ENCODE results near the gene E2F2. TPM values are rescaled to one million over a fixed set of nuclear protein-coding genes. Genes with fewer than 3 reads are reported as not detected.
A peak's percentile ranks its signal among the peaks of the same experiment; 100 is the strongest.

E2F2 gene
- total RNA-seq (2014; rRNA removed; shearing (Covaris generic)) = 7.3 and 12.3 TPM in 2 replicates

DNA sequence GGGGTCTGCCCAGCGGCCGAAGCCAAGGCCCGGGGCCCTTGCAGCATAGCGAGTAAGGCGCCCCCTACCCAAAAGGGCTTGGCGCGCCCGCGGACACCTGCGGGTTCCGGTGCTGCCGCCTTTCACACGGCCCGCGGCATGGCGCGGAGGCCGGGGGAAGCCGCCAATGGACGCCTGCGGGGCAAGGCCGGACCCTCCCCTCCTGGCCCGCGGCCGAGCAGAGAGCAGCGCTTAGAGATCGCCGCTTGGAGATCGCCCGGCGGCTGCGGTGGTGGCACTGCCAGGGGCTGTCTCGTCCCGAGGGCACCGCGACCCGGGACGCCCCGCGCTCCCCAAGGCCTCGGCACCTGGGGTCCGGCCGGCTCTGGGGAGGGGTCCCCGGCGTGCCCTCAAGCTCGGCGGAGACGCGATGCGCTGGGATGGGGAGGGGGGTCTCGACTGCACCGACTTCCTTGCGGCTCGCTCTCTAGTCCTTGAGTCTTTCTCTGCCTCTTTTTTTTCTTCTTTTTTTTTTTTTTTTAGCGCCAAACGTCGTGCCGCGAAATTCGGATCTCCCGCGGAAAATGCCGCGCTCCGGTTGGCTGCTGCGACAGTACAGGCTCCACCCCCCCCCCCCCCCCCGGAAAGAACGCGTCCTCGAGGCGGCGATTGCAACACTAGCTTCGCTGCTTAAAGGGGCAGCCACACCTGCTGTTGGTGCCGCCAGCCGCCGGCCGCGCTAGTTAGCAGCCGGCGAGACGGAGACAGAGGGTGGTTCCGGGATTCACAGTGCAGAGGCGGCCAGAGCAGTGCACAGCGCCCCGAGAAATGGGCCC lies at the start of gene E2F2:
Gene E2F2, minus strand, starts transcription at position 487 of the 815 bp plus-strand sequence. Its CDS starts 440 bp downstream, at position 47.
- peaks cover 4% of the 10 kb centered on the region; the same call in 1 of the 2 replicates for H3K36me3 ChIP-seq
- H3K27me3 ChIP-seq (replicated peaks) = no peaks in the 10 kb centered on the region
- H3K4me3 ChIP-seq = peak within 1 kb of the TSS; percentile 74
- DNase-seq (ENCODE audit: low read depth in 1 of 2, low spot score in 2 of 2) = peak; percentile 82 to 91
- peaks cover 41% of the 10 kb centered on the region for H3K4me1 ChIP-seq (replicated peaks)
- H3K9me3 ChIP-seq (replicated peaks) = no peaks in the 10 kb centered on the region
- H3K27ac ChIP-seq = peak within 1 kb of the TSS; percentile 79

DNA sequence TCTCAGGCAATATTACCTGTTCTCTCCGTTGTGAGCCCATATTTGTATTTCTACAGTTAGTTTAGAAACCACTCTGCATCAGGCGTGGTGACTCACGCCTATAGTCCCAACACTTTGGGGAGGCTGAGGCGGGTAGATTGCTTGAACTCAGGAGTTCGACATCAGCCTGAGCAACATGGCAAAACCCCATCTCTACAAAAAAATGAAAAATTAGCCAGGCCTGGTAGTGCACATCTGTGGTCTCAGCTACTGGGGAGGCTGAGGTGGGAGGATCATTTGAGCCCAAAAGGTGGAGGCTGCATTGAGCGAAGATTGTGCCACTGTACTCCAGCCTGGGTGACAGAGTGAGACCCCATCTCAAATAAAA lies 47.9 kb upstream of the E2F2 start:
- Histone ChIP-seq H3K9me3 (replicated peaks) (no peaks in the 10 kb centered on the region), H3K27ac (0 out of 2 replicates have a peak overlapping the region, but pooled peaks have one; percentile 79), H3K27me3 (replicated peaks) (no peaks in the 10 kb centered on the region), H3K4me3 (no peak overlapping the region), H3K4me1 (replicated peaks) (peaks cover 42% of the 10 kb centered on the region), H3K36me3 (no peaks in the 10 kb centered on the region)
- no peak for DNase-seq (ENCODE audit: low read depth in 1 of 2, low spot score in 2 of 2)

- Histone ChIP-seq H3K36me3 (no peaks in the 10 kb centered on the region), H3K27ac (peak overlapping the region; percentile 79), H3K9me3 (replicated peaks) (no peaks in the 10 kb centered on the region), H3K27me3 (replicated peaks) (no peaks in the 10 kb centered on the region), H3K4me1 (replicated peaks) (peaks cover 42% of the 10 kb centered on the region), H3K4me3 (no peak overlapping the region)
- DNase-seq (ENCODE audit: low read depth in 1 of 2, low spot score in 2 of 2) = no peak
Measured at GRCh38 chr1:23578311-23578996, 47.4 kb upstream of the E2F2 start.

- Histone ChIP-seq H3K4me1 (replicated peaks) (peaks cover 42% of the 10 kb centered on the region), H3K27me3 (replicated peaks) (no peaks in the 10 kb centered on the region), H3K36me3 (no peaks in the 10 kb centered on the region), H3K27ac (peak overlapping the region; percentile 79), H3K4me3 (0 out of 2 replicates have a peak overlapping the region, but pooled peaks have one; percentile 1), H3K9me3 (replicated peaks) (no peaks in the 10 kb centered on the region)
- DNase-seq (ENCODE audit: low read depth in 1 of 2, low spot score in 2 of 2) = peak; percentile 76 to 91
Measured at GRCh38 chr1:23577056-23578004, 46.3 kb upstream of the E2F2 start.

- no peaks in the 10 kb centered on the region for H3K36me3 ChIP-seq
- H3K4me3 ChIP-seq = no peak overlapping the region
- H3K27me3 ChIP-seq (replicated peaks) = no peaks in the 10 kb centered on the region
- no peaks in the 10 kb centered on the region for H3K9me3 ChIP-seq (replicated peaks)
- H3K27ac ChIP-seq = peak overlapping the region; percentile 79
- DNase-seq (ENCODE audit: low read depth in 1 of 2, low spot score in 2 of 2) = no peak
- peaks cover 42% of the 10 kb centered on the region for H3K4me1 ChIP-seq (replicated peaks)
Measured at GRCh38 chr1:23576338-23577055, 45.5 kb upstream of the E2F2 start.

- Histone ChIP-seq H3K4me1 (replicated peaks) (peaks cover 42% of the 10 kb centered on the region), H3K36me3 (no peaks in the 10 kb centered on the region), H3K9me3 (replicated peaks) (no peaks in the 10 kb centered on the region), H3K4me3 (no peak overlapping the region), H3K27me3 (replicated peaks) (no peaks in the 10 kb centered on the region), H3K27ac (no peak overlapping the region)
- DNase-seq (ENCODE audit: low read depth in 1 of 2, low spot score in 2 of 2) = no peak
Measured at GRCh38 chr1:23575226-23575810, 44.3 kb upstream of the E2F2 start.

DNA sequence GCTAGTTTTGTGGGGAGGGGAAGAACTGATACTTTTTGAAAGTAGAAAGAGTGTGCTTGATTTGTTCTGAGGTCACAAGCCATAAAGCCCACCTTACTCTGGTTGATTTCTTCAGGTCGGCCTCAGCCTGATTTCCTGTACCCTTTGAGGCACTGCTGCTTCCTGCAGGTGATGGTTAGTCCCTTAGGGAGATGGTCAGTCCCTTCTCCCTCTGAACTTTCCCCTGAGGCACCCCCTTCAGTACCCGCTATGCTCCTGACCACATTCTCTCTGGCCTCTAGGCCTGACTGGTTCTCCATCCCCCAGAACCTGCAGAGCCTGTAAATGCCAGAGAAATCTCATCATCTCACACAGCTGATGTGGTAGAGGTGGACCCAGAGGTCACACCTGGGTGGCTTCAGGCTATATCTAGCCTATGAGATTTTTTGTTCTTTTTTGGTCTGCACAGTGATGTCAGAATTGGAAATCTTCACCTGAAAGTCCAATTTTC lies 43.3 kb upstream of the E2F2 start:
- Histone ChIP-seq H3K9me3 (replicated peaks) (no peaks in the 10 kb centered on the region), H3K27ac (no peak overlapping the region), H3K27me3 (replicated peaks) (no peaks in the 10 kb centered on the region), H3K36me3 (no peaks in the 10 kb centered on the region), H3K4me1 (replicated peaks) (peaks cover 44% of the 10 kb centered on the region), H3K4me3 (no peak overlapping the region)
- no peak for DNase-seq (ENCODE audit: low read depth in 1 of 2, low spot score in 2 of 2)

DNA sequence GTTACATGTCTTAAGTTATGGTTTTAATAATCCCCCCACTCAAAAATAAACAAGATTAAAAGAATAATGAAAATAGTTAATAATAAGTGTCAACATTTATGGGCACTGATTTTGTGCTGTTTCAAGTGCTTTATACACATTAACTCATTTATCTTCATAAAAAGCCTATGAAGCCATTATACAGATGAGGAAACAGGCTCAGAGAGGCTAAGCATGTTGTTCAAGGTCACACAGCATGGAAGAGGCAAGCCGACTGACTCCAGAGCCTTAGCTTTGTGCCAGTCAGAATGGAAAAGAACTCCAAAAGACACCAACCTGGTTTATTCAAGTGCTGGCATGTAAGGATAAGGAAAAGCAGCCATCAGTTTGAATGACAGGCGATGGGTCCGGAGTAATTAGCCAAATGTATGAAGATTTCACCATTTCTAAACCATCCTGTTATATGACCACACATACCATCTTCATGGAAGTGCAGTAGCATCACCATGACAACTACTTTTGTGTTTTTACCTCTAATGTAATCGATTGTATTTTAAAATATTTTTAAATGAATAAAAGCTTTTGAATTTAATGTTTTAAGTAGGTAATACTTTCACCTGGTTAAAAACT lies 42.6 kb upstream of the E2F2 start:
- Histone ChIP-seq H3K9me3 (replicated peaks) (no peaks in the 10 kb centered on the region), H3K36me3 (no peaks in the 10 kb centered on the region), H3K4me1 (replicated peaks) (peaks cover 45% of the 10 kb centered on the region), H3K4me3 (no peak overlapping the region), H3K27ac (no peak overlapping the region), H3K27me3 (replicated peaks) (no peaks in the 10 kb centered on the region)
- DNase-seq (ENCODE audit: low read depth in 1 of 2, low spot score in 2 of 2) = no peak

- Histone ChIP-seq H3K27ac (no peak overlapping the region), H3K9me3 (replicated peaks) (no peaks in the 10 kb centered on the region), H3K4me3 (no peak overlapping the region), H3K27me3 (replicated peaks) (no peaks in the 10 kb centered on the region), H3K36me3 (no peaks in the 10 kb centered on the region), H3K4me1 (replicated peaks) (peaks cover 37% of the 10 kb centered on the region)
- no peak for DNase-seq (ENCODE audit: low read depth in 1 of 2, low spot score in 2 of 2)
Measured at GRCh38 chr1:23571465-23571864, 40.4 kb upstream of the E2F2 start.

DNA sequence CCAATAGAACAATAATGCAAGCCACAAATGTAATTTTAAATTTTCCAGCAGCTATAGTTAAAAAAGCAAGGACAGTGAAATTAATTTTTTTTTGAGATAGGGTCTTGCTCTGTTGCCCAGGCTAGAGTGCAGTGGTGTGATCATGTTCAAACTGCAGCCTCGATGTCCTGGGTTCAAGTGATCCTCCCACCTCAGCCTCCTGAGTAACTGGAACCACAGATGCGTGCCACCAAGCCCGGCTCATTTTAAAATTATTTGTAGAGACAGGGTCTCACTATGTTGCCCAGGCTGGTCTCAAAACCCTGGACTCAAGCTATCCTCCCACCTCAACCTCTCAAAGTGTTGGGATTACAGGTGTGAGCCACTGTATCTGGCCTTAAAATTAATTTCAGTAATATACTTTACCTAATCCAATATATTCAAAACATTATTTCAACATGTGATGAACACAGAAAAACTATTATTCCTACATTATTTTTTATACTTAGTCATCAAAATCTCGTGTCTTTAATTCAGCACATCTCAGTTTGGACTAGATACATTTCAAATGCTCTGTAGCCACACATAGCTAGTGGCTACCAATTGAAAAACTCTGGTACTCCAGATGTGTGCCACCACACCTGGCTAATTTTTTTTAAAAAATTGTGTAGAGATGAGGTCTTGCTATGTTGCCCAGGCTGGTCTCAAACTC lies 39.1 kb upstream of the E2F2 start:
- Histone ChIP-seq H3K9me3 (replicated peaks) (no peaks in the 10 kb centered on the region), H3K4me1 (replicated peaks) (peaks cover 24% of the 10 kb centered on the region), H3K4me3 (no peak overlapping the region), H3K27me3 (replicated peaks) (no peaks in the 10 kb centered on the region), H3K27ac (no peak overlapping the region), H3K36me3 (no peaks in the 10 kb centered on the region)
- DNase-seq (ENCODE audit: low read depth in 1 of 2, low spot score in 2 of 2) = no peak

DNA sequence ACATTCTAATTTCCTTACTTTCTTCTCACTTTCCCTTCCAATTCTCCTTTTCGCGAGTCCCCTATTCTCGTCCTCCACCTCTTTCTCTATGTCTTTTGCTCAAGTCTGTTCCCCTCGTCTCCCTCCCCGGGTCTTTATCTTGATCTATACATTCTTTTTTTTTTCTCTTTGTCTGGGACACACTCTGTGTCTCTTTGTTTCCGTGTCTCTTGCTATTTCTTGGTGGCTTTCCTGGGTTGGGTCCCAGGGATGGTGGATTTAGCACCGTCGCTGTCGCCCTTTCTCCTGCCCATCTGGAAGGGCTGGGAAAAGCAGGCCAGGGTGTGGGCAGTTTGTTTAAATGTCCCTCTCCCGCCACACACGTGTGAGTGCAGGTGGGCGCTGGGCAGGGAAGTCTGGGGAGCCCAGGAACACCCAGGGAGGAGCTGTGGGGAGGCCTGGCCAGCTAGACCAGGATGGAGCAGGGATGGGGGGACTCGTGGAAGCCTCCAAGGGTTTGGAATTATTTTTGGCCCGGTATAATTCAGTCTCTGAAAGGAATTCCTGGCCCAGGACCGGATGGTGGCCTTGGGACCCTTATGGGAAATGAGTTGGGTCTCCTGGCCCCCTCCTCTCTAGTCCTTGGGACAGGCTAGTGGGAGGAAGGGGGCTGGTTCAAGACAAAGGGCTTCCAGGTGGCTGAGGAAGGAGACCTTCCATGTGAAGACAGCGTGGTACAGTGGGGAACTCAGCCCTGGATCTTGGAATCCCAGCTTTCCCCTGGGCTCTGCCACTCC lies 37.8 kb upstream of the E2F2 start:
- peak in 1 of 2 experiments; percentile 58 for DNase-seq (ENCODE audit: low read depth in 1 of 2, low spot score in 2 of 2)

More for the DNA sequence above, 37.8 kb upstream of the E2F2 start:
- Histone ChIP-seq H3K27me3 (replicated peaks) (no peaks in the 10 kb centered on the region), H3K4me3 (peak overlapping the region; percentile 51), H3K9me3 (replicated peaks) (no peaks in the 10 kb centered on the region), H3K36me3 (no peaks in the 10 kb centered on the region), H3K27ac (peak overlapping the region; percentile 90), H3K4me1 (replicated peaks) (peaks cover 29% of the 10 kb centered on the region)
